GM19099 (cell line): ENCODE data around the gene GATAD2B.

ENCODE experiments used
- POLR2A ChIP-seq: IDR thresholded peaks from 3 replicates; pipeline ENCODE4 v1.6.1; 2011; ENCODE audit warnings: low read depth; ENCODE audit not compliant: insufficient read length; ENCODE audit errors: extremely low read depth

The GATAD2B gene

GRCh38 chr1:153922972-153923925, at the start of gene GATAD2B:
Gene GATAD2B (minus strand): TSS chr1:153922972. CDS start chr1:153828347, 94,625 bp downstream.
- peak; percentile 80 for TF ChIP-seq POLR2A

GRCh38 chr1:153970346-153970745, 47.6 kb upstream of the GATAD2B start:
- no peak for TF ChIP-seq POLR2A

- TF ChIP-seq POLR2A: no peak
Measured at GRCh38 chr1:153968972-153969371, 46.2 kb upstream of the GATAD2B start.

- TF ChIP-seq POLR2A: no peak
Measured at GRCh38 chr1:153968408-153968807, 45.6 kb upstream of the GATAD2B start.

- TF ChIP-seq POLR2A: no peak
Measured at GRCh38 chr1:153968000-153968363, 45.2 kb upstream of the GATAD2B start.

GRCh38 chr1:153967107-153967999, 44.6 kb upstream of the GATAD2B start, which contains the start of gene CREB3L4:
Gene CREB3L4 (plus strand): TSS chr1:153967902. CDS start chr1:153968526, 624 bp downstream.
- peak; percentile 77 for TF ChIP-seq POLR2A

GRCh38 chr1:153963850-153964331, 41.1 kb upstream of the GATAD2B start:
- TF ChIP-seq POLR2A: no peak

GRCh38 chr1:153963030-153963849, 40.5 kb upstream of the GATAD2B start, which contains the start of gene SLC39A1:
Gene SLC39A1 (minus strand): TSS chr1:153963537. CDS start chr1:153962715, 822 bp downstream.
- TF ChIP-seq POLR2A: peak; percentile 82

- no peak for TF ChIP-seq POLR2A
Measured at GRCh38 chr1:153962088-153963029, 39.6 kb upstream of the GATAD2B start.

- TF ChIP-seq POLR2A: no peak
Measured at GRCh38 chr1:153961421-153961820, 38.6 kb upstream of the GATAD2B start.

- no peak for TF ChIP-seq POLR2A
Measured at GRCh38 chr1:153960206-153960605, 37.4 kb upstream of the GATAD2B start.

GRCh38 chr1:153959454-153959853, 36.7 kb upstream of the GATAD2B start:
- no peak for TF ChIP-seq POLR2A

- no peak for TF ChIP-seq POLR2A
Measured at GRCh38 chr1:153958961-153959260, 36.1 kb upstream of the GATAD2B start.
